Endodermal cell (in vitro differentiated cells): ENCODE data around the gene MYH13. TPM values are rescaled to one million over a fixed set of nuclear protein-coding genes. Genes with fewer than 3 reads are reported as not detected.
A peak's percentile ranks its signal among the peaks of the same experiment; 100 is the strongest.

ENCODE experiments used
- DNase-seq: peaks from one replicate; pipeline ENCODE4 v3.0.0-alpha.2; 2017
- H3K27ac ChIP-seq: 2 replicates; pipeline ENCODE4 v1.5.1; 2013; ENCODE audit warnings: mild to moderate bottlenecking, low read depth, low read length, moderate library complexity
- H3K27me3 ChIP-seq: 2 replicates; pipeline ENCODE4 v1.6.1; 2013; ENCODE audit warnings: mild to moderate bottlenecking, low read length, moderate library complexity; ENCODE audit not compliant: insufficient read depth, control insufficient read depth, poor library complexity, severe bottlenecking
- H3K36me3 ChIP-seq: 2 replicates; pipeline ENCODE4 v1.7.0; 2013; ENCODE audit warnings: mild to moderate bottlenecking, low read length, moderate library complexity; ENCODE audit not compliant: control insufficient read depth, insufficient read depth
- H3K4me1 ChIP-seq: one replicate; pipeline ENCODE4 v1.7.0; 2013; ENCODE audit warnings: low read length; ENCODE audit not compliant: control insufficient read depth, insufficient read depth
- H3K4me3 ChIP-seq: 2 replicates; pipeline ENCODE4 v1.5.1; 2013; ENCODE audit warnings: mild to moderate bottlenecking, low read length, moderate library complexity
- H3K9ac ChIP-seq: 2 replicates; pipeline ENCODE4 v1.6.1; 2013; ENCODE audit warnings: mild to moderate bottlenecking, low read length, moderate library complexity; ENCODE audit not compliant: poor library complexity, severe bottlenecking; ENCODE audit errors: extremely low read depth
- H3K9me3 ChIP-seq: 2 replicates; pipeline ENCODE4 v1.6.1; 2013; ENCODE audit warnings: mild to moderate bottlenecking, low read length, moderate library complexity; ENCODE audit not compliant: control insufficient read depth
- H3K27ac Mint-ChIP-seq: 2 replicates; pipeline ENCODE4 v1.8.0; 2020; ENCODE audit warnings: mixed read lengths
- H3K27me3 Mint-ChIP-seq: 2 replicates; pipeline ENCODE4 v1.8.0; 2021; ENCODE audit warnings: mild to moderate bottlenecking, mixed read lengths; ENCODE audit not compliant: insufficient read depth
- H3K36me3 Mint-ChIP-seq: 2 replicates; pipeline ENCODE4 v1.8.0; 2020; ENCODE audit warnings: low read depth, mixed read lengths
- H3K4me1 Mint-ChIP-seq: 2 replicates; pipeline ENCODE4 v1.8.0; 2020; ENCODE audit warnings: mixed read lengths
- H3K4me3 Mint-ChIP-seq: 2 replicates; pipeline ENCODE4 v1.8.0; 2020; ENCODE audit warnings: mild to moderate bottlenecking, moderate library complexity, mixed read lengths
- H3K9me3 Mint-ChIP-seq: 2 replicates; pipeline ENCODE4 v1.8.0; 2020; ENCODE audit warnings: mild to moderate bottlenecking, mixed read lengths
- CTCF ChIP-seq: fragments of 200-600 bp; sonication (generic); conservative IDR thresholded peaks from 2 replicates; pipeline ENCODE4 v1.5.0; 2021; ENCODE audit warnings: antibody characterized with exemption, mild to moderate bottlenecking
- WGBS, 2 experiments: methylation state at CpG; one replicate each; pipeline versions ENCODE4 v1.1.5 to v1.1.7; 2013; ENCODE audit warnings: missing lambda C conversion rate in 2 of 2, mixed read lengths in 1 of 2; ENCODE audit not compliant: insufficient coverage in 1 of 2, insufficient read length in 1 of 2; 5-methylcytosine and 5-hydroxymethylcytosine counted together
- total RNA-seq, 2 donors: library from RNA; stranded (reverse); fragmentation: NEBNext Ultra II Directional in 1 of 2; extraction: Animal tissue kit (Norgen Biotek cat#: 25700) in 1 of 2; gene quantifications; 2 replicates in 1 of 2; 3 replicates in 1 of 2; pipeline ENCODE4 v1.2.1, GENCODE V29; 2021

Gene MYH13
- total RNA-seq, 2 donors from 2014 or later: not detected

- Histone ChIP-seq H3K9me3 (no peaks in the 10 kb centered on the region), H3K27me3 (no peaks in the 10 kb centered on the region), H3K36me3 (no peaks in the 10 kb centered on the region), H3K9ac (no peak overlapping the region), H3K4me3 (no peak overlapping the region), H3K27ac (no peak overlapping the region), H3K4me1 (no peaks in the 10 kb centered on the region)
- H3K36me3 Mint-ChIP-seq: no peaks in the 10 kb centered on the region
- H3K4me1 Mint-ChIP-seq: no peaks in the 10 kb centered on the region
- 71 to 100% methylated on average over 3 to 5 of the region's 5 CpGs for WGBS, 2 experiments
- no peak for TF ChIP-seq CTCF
- DNase-seq: no peak
- H3K4me3 Mint-ChIP-seq: no peak overlapping the region
- H3K27me3 Mint-ChIP-seq: peaks cover 3% of the 10 kb centered on the region
- no peak overlapping the region for H3K27ac Mint-ChIP-seq
- H3K9me3 Mint-ChIP-seq: no peaks in the 10 kb centered on the region
These were observed 58.5 kb downstream of the MYH13 start for GRCh38 chr17:10314329-10314728.

GRCh38 chr17:10313037-10313672, 59.7 kb downstream of the MYH13 start:
- H3K27ac Mint-ChIP-seq: no peak overlapping the region
- Histone ChIP-seq H3K9ac (no peak overlapping the region), H3K4me3 (no peak overlapping the region), H3K36me3 (no peaks in the 10 kb centered on the region), H3K4me1 (no peaks in the 10 kb centered on the region), H3K27me3 (no peaks in the 10 kb centered on the region), H3K27ac (no peak overlapping the region), H3K9me3 (no peaks in the 10 kb centered on the region)
- no peaks in the 10 kb centered on the region for H3K4me1 Mint-ChIP-seq
- no peaks in the 10 kb centered on the region for H3K27me3 Mint-ChIP-seq
- no peak overlapping the region for H3K4me3 Mint-ChIP-seq
- WGBS, 2 experiments: 87 to 90% methylated on average over 13 to 17 of the region's 17 CpGs
- H3K9me3 Mint-ChIP-seq: no peaks in the 10 kb centered on the region
- H3K36me3 Mint-ChIP-seq: no peaks in the 10 kb centered on the region
- peak; percentile 49 for TF ChIP-seq CTCF
- peak; percentile 70 for DNase-seq

- WGBS, 2 experiments: 72 to 96% methylated on average over 4 to 6 of the region's 6 CpGs
- no peaks in the 10 kb centered on the region for H3K36me3 ChIP-seq
These were observed 61.7 kb downstream of the MYH13 start for GRCh38 chr17:10311131-10311530.

More at GRCh38 chr17:10311131-10311530, 61.7 kb downstream of the MYH13 start:
- Mint-ChIP-seq H3K27ac (no peak overlapping the region), H3K4me1 (no peaks in the 10 kb centered on the region), H3K27me3 (no peaks in the 10 kb centered on the region), H3K4me3 (no peak overlapping the region), H3K9me3 (no peaks in the 10 kb centered on the region), H3K36me3 (no peaks in the 10 kb centered on the region)
- Histone ChIP-seq H3K4me3 (no peak overlapping the region), H3K27me3 (no peaks in the 10 kb centered on the region), H3K4me1 (no peaks in the 10 kb centered on the region), H3K27ac (no peak overlapping the region), H3K9ac (no peak overlapping the region), H3K9me3 (no peaks in the 10 kb centered on the region)
- TF ChIP-seq CTCF: no peak
- DNase-seq: no peak
